NCI-H146 treated with DMSO at 0.1 percent for 48 hours (cell line): ENCODE results near the gene PBLD.
"Not testable (repeated sequence)": the region's sequence is repeated elsewhere in the genome, so short reads cannot be mapped to it uniquely, and the experiment has no call there.

Experiments
- DNase-seq: peaks from one replicate; lab custom pipeline; 2025; ENCODE audit not compliant: unreplicated experiment; lab: John Stamatoyannopoulos, UW

PBLD gene

GRCh38 chr10:68331455-68332258 lies 1.1 kb downstream of the PBLD start, which contains the start of gene HNRNPH3:
TSS of gene HNRNPH3 (plus strand) at chr10:68332064. CDS start at chr10:68337222, 5,158 bp downstream.
- DNase-seq = peak; percentile 89

GRCh38 chr10:68330852-68331454 lies 1.8 kb downstream of the PBLD start:
- DNase-seq = peak; percentile 32

DNA sequence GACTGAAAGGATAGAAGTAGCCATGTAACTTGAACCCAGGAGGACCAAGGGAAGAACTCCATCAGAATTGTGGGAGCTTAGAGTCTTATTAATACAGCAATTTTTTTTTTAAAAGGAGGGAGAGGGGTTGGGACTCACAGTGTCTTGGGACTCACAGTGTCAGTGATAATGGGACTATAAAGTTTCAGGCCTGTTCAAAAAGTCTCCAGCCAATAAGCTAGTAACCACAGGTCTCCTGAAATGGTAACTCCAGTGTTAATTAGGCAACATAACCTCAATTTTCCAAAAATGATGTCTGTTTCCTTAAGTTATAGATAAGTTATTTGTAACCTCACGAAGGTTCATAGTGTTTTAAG lies 3.2 kb downstream of the PBLD start:
- no peak for DNase-seq

DNA sequence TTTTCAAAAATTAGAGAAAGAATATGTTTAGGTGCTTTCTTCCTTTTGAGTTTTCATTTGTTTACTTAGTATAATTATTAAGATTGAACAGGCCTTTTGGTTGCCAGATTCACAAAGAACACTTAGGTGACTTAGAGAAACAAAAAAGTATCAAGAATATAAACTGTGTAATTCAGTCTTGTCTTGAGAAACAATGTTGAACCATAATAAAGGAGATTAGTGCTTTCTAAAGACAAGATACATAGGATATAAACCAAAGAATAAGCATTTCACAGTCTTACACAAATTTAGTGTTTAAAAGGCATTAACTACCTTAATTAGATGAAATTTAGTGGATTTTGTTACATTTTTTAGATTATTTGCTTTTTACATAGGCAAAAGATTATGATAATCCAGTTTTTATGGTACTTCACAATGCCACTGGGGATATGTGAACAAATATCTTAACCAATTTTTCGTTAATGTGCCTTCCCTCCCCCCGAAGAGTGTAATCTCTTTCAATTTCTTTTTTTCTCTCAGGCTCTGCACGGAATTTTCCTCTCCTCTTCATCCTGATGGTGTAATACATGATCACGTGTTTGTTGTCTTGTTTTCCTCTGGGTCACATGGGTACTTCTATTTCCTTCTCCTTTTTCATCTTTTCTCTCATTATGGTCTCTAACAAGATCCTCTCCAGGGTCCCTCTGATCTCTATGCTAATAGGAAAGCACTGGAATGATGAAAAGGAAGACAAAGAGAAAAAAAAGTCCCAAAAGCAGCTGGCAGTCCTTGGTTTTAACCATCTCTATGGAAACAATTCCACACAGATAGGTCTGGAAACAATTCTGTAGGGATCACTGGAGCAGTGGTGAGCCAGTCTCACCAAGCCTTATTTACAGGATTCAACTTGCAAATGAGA lies 4.6 kb downstream of the PBLD start:
- DNase-seq = no peak

GRCh38 chr10:68324396-68324795 lies 8.3 kb downstream of the PBLD start:
- not testable (repeated sequence) for DNase-seq

GRCh38 chr10:68318331-68319059 lies 14.2 kb downstream of the PBLD start:
- DNase-seq = no peak

DNA sequence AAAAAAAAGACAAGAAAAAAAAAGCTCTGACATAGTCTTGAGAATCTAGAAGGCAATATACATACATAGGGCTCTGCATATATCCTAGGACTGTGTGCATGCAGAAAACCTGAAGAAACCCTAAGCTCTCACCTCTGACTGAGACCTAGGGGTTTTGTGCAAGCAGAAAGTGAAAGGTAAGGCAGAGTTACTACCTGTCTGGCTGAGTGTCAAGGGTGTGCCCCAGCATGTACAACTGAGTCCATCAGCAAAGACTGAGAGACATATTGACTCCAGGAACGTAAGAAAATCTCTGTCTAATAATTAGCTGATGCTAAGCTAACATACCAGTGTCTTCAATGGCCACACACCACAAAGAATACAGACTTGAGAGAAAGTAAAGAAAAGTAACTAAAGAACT lies 17.1 kb downstream of the PBLD start:
- DNase-seq = no peak

DNA sequence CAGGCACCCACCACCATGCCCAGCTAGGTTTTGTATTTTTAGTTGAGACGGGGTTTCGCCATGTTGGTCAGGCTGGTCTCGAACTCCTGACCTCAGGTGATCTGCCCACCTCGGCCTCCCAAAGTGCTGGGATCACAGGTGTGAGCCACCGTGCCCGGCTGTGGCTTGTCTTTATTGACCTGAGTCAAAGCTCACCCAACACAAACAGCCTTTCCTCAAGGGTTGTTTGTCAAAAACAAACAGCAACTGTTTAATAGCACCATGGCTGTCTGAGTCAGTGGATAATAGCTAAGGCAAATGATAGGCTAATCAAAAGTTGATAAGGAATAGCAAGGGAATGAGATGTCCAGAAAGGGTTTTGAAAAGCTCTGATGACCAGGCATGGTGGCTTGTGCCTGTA lies 17.8 kb downstream of the PBLD start:
- not testable (repeated sequence) for DNase-seq

DNA sequence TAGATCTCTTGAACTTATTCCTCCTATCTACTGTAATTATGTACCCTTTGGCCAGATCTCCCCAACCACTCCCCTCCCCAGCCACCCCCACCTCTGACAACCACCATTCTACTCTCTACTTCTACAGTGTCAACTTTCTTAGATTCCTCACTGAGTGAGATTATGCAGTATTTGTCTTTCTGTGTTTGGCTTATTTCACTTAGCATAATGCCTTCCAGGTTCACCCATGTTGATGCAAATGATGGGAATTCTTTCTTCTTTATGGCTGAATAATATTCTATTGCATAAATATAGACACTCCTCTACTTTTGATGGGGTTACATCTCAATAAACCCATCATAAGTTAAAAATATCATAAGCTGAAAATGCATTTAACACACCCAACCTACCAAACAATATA lies 22.2 kb downstream of the PBLD start:
- DNase-seq = no peak

DNA sequence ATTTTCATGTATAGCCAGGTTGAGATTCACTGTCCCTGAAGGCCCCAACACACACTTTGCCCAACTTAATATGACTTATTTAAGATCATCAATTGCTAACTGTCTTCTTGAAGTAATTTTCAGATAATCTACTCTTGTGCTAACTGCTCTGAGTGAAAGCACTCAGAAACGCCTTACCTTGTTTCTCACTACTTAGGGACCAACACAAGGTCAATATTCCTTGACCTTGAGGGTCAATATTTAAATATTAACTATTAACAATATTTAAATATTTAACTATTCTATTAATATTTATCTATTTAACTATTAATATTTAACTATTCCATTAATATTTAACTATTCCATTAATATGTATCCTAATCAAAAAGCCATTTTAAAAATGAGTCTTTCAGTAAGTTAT lies 26.9 kb downstream of the PBLD start:
- DNase-seq = no peak

DNA sequence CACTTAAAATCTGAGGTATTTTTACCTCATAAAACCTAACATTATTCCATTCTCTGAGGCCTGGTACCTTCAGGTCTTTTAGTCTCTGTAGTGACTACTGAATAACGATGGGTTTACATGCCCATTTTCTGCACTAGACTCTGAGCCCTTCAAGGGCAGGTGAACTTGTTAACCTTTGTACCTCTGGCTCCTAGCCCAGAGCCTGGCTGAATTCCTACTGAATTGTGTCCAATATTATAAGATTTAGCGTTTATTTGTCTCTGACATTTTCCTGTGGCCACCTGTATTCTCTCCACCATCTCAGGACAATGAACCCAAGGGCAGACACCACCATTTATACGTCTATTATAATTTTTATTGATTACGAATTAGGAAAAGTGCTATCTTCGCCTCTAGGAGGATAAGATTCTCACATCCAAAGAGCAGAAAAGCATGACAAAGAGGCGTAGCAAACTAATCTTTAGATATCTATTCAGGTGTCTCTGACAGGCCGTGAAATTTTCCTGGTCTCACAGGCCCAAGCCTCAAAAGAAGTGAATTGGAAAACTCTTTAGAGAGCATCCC lies 28.8 kb downstream of the PBLD start:
- DNase-seq = no peak

GRCh38 chr10:68302871-68303270 lies 29.9 kb downstream of the PBLD start:
- DNase-seq = no peak

GRCh38 chr10:68302503-68302823 lies 30.3 kb downstream of the PBLD start:
- DNase-seq = no peak

DNA sequence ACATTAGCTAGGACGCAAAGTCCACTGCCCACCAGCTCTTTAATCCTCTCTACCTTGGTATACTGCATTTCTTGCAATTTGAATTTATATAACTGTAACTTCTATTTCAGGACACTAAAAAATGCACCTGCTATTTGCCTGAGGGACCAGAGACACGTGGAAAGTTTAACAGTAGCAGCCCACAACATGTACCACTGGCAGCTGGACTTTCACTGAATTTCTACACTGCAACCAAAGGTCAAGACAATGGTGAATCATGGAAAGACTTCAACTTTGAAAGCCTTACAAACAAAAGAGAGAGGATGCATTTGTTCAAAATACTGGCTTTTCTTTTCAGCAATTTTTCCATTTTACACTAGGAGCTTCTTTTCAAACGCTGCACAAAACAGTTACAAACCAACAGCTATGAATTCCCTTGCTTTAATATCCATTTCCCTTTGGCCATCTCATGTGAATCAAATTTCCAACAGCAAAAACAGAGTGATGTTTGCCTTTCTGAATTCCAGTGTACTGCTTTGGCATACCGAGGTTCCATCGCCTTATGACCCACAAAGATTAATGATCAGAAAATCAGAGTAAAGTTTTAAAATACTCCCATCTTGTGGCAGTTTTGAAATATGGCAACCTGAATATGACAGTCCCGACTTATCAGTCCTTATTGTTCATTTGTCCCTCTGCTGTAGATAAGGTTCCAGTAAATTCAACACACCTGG lies 30.8 kb downstream of the PBLD start:
- peak; percentile 28 for DNase-seq

DNA sequence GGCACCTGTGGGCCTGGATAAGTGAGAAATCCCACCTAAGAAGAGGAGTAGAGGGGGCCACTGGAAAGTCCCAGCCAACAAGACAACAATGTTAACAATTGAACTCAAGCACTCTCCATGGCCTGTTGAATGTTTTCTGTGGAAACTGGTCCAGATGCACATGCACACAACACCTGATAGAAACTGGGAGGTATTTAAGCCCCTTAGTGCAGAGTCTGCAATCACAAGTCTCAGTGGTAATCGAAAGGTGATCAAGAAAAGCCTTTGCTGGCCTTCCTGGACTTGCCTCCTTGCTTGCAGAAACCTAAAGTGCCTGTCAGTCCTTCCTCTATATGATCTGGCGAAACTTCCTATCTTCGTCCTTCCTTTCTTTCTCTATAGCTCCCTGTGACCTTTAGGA lies 31.4 kb downstream of the PBLD start:
- no peak for DNase-seq

- no peak for DNase-seq
Measured at GRCh38 chr10:68296843-68297663, 35.7 kb downstream of the PBLD start.

- DNase-seq = no peak
Measured at GRCh38 chr10:68290736-68291135, 42.0 kb downstream of the PBLD start.

DNA sequence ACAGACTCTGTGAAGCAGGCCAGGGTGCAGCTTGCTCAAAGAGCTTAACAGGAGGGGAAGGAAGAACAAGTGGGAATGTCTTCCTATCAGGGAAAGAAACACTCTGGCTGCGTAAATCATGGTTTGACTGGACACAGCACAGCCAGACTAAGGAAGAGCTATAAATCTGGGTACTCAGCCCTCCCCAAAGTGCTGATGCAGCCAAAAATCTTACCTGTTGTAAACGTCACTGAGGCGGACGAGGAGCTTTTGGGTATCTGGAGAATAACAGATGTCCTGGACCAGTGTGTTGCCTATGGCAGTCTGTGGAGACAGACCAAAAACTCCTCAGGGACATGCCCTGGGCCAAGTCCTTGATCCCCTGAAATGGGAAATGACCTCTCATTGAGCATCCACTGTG lies 44.0 kb downstream of the PBLD start:
- DNase-seq = no peak
